Tibial nerve (tissue), 4 donors: Measurements from ENCODE around the gene PZP.

ENCODE experiments used
- CTCF ChIP-seq, 5 experiments: fragments of 200-600 bp in 3 of 5; fragments of 450-650 bp in 2 of 5; sonication (generic) in 3 of 5; IDR thresholded peaks; one replicate each; pipeline ENCODE4 v1.5.1; 2016 to 2019; ENCODE audit warnings: antibody characterized with exemption in 5 of 5, mild to moderate bottlenecking in 3 of 5, moderate library complexity in 2 of 5
- EP300 ChIP-seq, 2 donors: sonication (generic); formaldehyde crosslinking; IDR thresholded peaks; one replicate each; pipeline ENCODE4 v1.6.1; 2017; ENCODE audit warnings: antibody characterized with exemption in 2 of 2, mild to moderate bottlenecking in 1 of 2
- POLR2A ChIP-seq, 2 donors: fragments of 450-650 bp; IDR thresholded peaks; one replicate each; pipeline ENCODE4 v1.6.1; 2017; ENCODE audit warnings: antibody characterized with exemption in 2 of 2, mild to moderate bottlenecking in 2 of 2, moderate library complexity in 2 of 2

DNA sequence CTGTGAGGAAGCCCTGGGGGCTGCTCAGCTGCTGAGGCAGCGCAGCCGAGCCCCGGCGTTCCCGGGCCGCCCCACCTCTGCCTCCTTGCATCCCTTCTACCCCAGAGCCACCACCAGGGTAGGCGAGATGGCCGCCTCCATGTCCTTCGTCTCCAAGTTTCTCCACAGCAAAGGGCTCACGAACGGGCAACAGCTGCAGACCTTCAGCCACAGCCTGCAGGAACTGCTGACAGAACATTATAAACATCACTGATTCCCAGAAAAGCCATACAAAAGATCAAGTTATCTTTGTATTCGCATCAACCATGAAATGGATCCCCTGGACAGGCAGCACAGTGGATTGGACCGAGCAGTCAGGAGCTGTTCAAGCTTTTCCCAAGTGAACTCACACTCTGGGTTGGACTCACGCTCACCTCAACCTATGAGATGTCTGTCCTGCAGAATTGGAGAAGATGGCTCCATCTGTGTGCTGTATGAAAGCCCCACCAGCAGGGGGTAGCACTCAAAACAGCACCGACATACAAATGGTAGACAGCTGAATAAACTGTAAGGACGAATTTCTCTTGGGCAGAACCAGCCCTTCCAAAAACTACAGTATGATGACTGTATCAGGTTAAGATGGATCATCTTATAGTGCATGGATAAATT is 73.1 kb downstream of the PZP start:
- no peak for TF ChIP-seq POLR2A (IDR thresholded peaks at IDR 0.05)
- TF ChIP-seq CTCF (IDR thresholded peaks at IDR 0.05): no peak
- TF ChIP-seq EP300 (IDR thresholded peaks at IDR 0.05): no peak
